Measurements from ENCODE around the gene XYLT1. TPM values are rescaled to one million over a fixed set of nuclear protein-coding genes. Genes with fewer than 3 reads are reported as not detected.

Gene XYLT1
- total and polyA plus RNA-seq, 9 of the 15 experiments (the other 6 are each of a cell fraction or from before 2014, with no cell fraction given): 0.03 to 0.09 (median 0.08) TPM; not detected in 6

Small RNA genes within 50 kb of the gene (small RNA-seq; reads per million reads assigned to genes)
- not detected for gene AC109446.1

All from K562 (cell line).